Effector memory CD8-positive, alpha-beta T cell (primary cell): Measurements from ENCODE around the gene ZBTB9.

Source experiments
- ATAC-seq: fragments of 150-1000 bp; cut with Tn5 transposase; replicated peaks from 2 replicates; pipeline ENCODE4 v1.10.0; 2021; ENCODE audit warnings: mild to moderate bottlenecking, moderate library complexity
- DNase-seq, 3 experiments: peaks; one replicate each; pipeline ENCODE4 v3.0.0; 2021
- H3K27ac Mint-ChIP-seq, 2 donors: one replicate each; pipeline ENCODE4 v1.8.0; 2022; ENCODE audit warnings: mild to moderate bottlenecking in 2 of 2, mixed read lengths in 2 of 2, moderate library complexity in 2 of 2
- H3K27me3 Mint-ChIP-seq, 2 donors: one replicate each; pipeline ENCODE4 v1.8.0; 2022; ENCODE audit warnings: mixed read lengths in 2 of 2
- H3K36me3 Mint-ChIP-seq: one replicate; pipeline ENCODE4 v1.8.0; 2022; ENCODE audit warnings: mild to moderate bottlenecking, moderate library complexity, mixed read lengths; ENCODE audit not compliant: insufficient read depth
- H3K4me1 Mint-ChIP-seq, 2 donors: one replicate each; pipeline ENCODE4 v1.8.0; 2022; ENCODE audit warnings: low read depth in 2 of 2, mixed read lengths in 2 of 2
- H3K4me3 Mint-ChIP-seq, 2 donors: one replicate each; pipeline ENCODE4 v1.8.0; 2022; ENCODE audit warnings: mild to moderate bottlenecking in 2 of 2, mixed read lengths in 2 of 2, moderate library complexity in 2 of 2
- H3K9me3 Mint-ChIP-seq, 2 donors: one replicate each; pipeline ENCODE4 v1.8.0; 2022; ENCODE audit warnings: mixed read lengths in 2 of 2
- total RNA-seq, 9 experiments: gene quantifications; one replicate each; lab custom pipeline; 2026; lab: John Stamatoyannopoulos, UW

Gene ZBTB9, protein sequence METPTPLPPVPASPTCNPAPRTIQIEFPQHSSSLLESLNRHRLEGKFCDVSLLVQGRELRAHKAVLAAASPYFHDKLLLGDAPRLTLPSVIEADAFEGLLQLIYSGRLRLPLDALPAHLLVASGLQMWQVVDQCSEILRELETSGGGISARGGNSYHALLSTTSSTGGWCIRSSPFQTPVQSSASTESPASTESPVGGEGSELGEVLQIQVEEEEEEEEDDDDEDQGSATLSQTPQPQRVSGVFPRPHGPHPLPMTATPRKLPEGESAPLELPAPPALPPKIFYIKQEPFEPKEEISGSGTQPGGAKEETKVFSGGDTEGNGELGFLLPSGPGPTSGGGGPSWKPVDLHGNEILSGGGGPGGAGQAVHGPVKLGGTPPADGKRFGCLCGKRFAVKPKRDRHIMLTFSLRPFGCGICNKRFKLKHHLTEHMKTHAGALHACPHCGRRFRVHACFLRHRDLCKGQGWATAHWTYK
- total RNA-seq, result 6.7 to 38.6 (median 20.5) reads per million in 9 experiments

DNA sequence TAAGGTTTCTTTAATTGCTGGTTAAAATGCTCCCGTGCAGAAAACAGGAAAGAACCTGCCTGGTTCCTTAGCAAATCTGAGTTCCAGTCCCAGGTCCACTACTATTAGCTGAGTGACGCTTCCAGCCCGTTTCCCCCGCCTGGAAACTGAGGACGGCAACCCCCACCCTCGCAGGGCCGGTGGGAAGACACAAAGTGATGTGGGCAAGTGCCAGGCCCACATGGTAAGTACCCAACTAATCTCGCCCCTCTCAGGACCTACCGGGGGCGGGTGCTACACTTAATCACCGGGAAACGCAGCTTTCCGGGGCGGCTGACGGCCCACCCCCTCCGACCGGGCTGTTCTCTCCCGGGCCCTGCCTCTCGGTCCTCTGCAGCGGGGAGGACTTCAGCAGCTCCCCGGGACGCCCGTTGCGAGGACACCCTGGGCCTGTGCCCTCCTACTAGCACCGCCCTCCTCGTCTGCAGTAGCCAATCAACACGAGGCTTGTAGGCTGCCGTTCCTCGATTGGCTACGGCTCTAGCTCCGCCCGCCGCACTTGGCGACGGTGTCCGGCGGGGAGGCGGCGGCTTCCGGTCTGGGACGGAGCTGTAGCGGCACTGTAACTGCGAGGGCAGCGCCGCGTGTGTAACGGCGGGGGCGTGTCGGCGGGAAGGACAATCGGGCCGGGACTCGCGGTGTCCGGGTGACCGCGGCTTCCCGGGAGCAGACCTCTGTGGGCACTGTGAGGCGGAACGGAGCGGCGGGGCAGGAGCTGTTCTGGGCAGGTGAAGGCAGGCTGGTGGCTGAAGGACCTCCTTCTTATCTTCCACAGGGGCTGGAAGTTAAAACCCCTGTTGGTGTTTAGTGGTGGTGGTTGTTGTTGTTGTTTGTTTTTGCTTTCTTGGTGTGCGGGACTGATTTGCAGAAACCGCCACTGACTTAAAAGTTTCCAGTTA is at the start of gene ZBTB9:
ZBTB9 (plus strand) TSS at position 568 of the 938 bp plus-strand sequence. CDS start 525 bp downstream, outside the sequence.
- Mint-ChIP-seq H3K27me3 (no peaks in the 10 kb centered on the region), H3K4me1 (peaks cover 23 to 41% of the 10 kb centered on the region in 2 donors), H3K27ac (peak within 1 kb of the TSS; percentile 93 to 95), H3K36me3 (peaks cover 32% of the 10 kb centered on the region), H3K4me3 (peak within 1 kb of the TSS; percentile 96), H3K9me3 (no peaks in the 10 kb centered on the region)
- DNase-seq (peak; percentile 92 to 94 (median 92)), ATAC-seq (peak; percentile 98)

DNA sequence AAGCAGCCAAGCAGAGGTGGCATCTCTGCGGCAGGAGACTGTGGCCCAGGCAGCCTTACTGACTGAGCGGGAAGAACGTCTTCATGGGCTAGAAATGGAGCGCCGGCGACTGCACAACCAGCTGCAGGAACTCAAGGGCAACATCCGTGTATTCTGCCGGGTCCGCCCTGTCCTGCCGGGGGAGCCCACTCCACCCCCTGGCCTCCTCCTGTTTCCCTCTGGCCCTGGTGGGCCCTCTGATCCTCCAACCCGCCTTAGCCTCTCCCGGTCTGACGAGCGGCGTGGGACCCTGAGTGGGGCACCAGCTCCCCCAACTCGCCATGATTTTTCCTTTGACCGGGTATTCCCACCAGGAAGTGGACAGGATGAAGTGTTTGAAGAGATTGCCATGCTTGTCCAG is 49.5 kb upstream of the ZBTB9 start:
- H3K27ac Mint-ChIP-seq, result peak overlapping the region in 1 of 2 donors; percentile 38
- ATAC-seq (no peak), DNase-seq (no peak)
- no peak overlapping the region for H3K4me3 Mint-ChIP-seq
- H3K36me3 Mint-ChIP-seq, result peaks cover 2% of the 10 kb centered on the region
- peaks cover 13 to 29% of the 10 kb centered on the region in 2 donors for H3K4me1 Mint-ChIP-seq
- H3K27me3 Mint-ChIP-seq, result no peaks in the 10 kb centered on the region
- no peaks in the 10 kb centered on the region for H3K9me3 Mint-ChIP-seq

DNA sequence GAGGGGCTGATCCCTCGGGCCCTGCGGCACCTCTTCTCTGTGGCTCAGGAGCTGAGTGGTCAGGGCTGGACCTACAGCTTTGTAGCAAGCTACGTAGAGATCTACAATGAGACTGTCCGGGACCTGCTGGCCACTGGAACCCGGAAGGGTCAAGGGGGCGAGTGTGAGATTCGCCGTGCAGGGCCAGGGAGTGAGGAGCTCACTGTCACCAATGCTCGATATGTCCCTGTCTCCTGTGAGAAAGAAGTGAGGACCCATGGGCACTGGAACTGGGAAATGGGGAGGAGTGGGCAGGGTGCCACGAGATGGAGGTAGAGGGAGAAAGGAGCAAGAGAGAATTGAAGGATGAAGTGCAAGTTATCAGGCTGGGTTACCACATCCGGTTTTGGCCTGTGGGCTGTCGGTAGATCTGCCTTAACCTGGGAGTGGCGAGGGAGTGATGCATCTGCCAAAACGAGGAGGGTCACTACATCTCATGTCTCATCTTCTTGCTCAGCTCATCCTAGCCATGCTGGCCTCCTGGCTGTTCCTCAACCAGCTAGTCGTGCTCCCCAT is 48.9 kb upstream of the ZBTB9 start:
- peak overlapping the region; percentile 38 to 64 for H3K27ac Mint-ChIP-seq

DNA sequence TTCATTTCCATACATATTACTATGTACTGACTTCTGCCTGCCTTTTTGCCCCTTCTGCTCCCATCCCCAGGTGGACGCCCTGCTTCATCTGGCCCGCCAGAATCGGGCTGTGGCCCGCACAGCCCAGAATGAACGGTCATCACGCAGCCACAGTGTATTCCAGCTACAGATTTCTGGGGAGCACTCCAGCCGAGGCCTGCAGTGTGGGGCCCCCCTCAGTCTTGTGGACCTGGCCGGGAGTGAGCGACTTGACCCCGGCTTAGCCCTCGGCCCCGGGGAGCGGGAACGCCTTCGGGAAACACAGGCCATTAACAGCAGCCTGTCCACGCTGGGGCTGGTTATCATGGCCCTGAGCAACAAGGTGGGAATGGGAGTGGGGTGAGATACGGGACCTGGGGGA is 48.2 kb upstream of the ZBTB9 start:
- no peak for DNase-seq
- Mint-ChIP-seq H3K9me3 (no peaks in the 10 kb centered on the region), H3K36me3 (peaks cover 12% of the 10 kb centered on the region), H3K27me3 (no peaks in the 10 kb centered on the region), H3K27ac (peak overlapping the region; percentile 38 to 64), H3K4me1 (peaks cover 16 to 31% of the 10 kb centered on the region in 2 donors), H3K4me3 (no peak overlapping the region)
- ATAC-seq, result no peak

More for the DNA sequence above, 48.9 kb upstream of the ZBTB9 start:
- Mint-ChIP-seq H3K4me1 (peaks cover 16 to 31% of the 10 kb centered on the region in 2 donors), H3K9me3 (no peaks in the 10 kb centered on the region), H3K27me3 (no peaks in the 10 kb centered on the region), H3K4me3 (peak overlapping the region; percentile 57 to 59), H3K36me3 (peaks cover 8% of the 10 kb centered on the region)
- ATAC-seq (no peak), DNase-seq (no peak)

DNA sequence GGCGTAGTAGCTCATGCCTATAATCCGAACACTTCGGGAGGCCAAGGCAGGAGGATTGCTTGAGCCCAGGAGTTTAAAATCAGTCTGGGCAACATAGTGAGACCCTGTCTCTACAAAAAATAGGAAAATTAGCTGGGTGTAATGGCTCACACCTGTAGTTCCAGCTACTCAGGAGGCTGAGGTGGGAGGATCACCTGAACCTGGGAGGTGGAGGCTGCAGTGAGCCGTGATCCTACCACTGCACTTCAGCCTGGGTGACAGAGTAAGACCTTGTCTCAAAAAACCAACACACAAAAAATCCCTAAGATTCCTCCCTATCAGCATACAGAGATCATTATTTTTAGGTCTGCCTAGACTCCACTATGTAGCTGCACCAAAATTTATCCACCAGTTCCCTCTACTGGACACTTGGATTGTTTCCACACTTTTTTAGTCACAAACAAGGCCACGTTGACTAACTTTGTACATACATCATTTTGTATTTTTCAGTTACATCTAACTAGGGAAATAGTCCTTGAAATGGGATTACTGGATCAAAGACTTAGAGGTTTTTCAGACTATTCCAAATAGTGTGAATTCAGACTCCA is 47.2 kb upstream of the ZBTB9 start:
- Mint-ChIP-seq H3K9me3 (no peaks in the 10 kb centered on the region), H3K4me1 (peaks cover 23 to 37% of the 10 kb centered on the region in 2 donors), H3K4me3 (no peak overlapping the region), H3K27me3 (no peaks in the 10 kb centered on the region), H3K27ac (no peak overlapping the region), H3K36me3 (peaks cover 21% of the 10 kb centered on the region)
- DNase-seq (no peak), ATAC-seq (no peak)

DNA sequence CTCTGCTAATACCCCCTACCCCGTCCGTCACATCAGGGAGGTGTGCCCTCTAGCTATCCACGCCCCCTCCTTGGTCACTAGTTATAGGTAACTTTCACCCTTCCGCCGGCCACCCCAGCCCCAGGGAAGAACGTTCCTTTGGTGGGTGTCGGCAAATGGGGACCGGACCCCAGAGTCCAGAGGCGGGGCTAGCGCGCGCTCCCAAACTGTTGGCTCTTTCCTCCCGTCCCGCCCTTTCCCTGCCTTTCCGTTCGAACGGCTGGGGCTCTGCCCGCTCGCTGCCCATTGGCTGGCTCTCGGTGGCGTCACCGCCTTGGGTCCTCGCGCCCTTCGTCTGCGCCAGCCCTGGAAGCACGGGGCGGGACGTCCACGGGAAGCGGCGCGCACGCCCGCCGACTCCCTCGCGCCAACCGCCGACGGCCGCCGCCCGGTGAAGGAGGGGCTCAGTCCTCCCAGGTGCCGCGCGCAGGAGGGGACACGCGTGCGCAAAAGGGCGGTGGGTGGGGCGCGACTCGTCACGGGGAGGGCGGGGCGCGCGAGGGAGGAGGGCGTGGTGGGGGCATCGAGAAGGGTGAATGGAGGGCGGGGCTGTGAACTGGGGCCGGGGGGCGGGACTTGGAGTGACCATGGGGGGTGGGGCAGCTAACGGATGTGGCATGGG is 44.2 kb upstream of the ZBTB9 start:
- Mint-ChIP-seq H3K4me1 (peaks cover 45 to 55% of the 10 kb centered on the region in 2 donors), H3K36me3 (peaks cover 51% of the 10 kb centered on the region), H3K4me3 (peak overlapping the region; percentile 85 to 89), H3K9me3 (no peaks in the 10 kb centered on the region), H3K27ac (peak overlapping the region; percentile 97 to 100), H3K27me3 (no peaks in the 10 kb centered on the region)
- peak; percentile 92 to 96 (median 95) for DNase-seq
- ATAC-seq, result peak; percentile 74

DNA sequence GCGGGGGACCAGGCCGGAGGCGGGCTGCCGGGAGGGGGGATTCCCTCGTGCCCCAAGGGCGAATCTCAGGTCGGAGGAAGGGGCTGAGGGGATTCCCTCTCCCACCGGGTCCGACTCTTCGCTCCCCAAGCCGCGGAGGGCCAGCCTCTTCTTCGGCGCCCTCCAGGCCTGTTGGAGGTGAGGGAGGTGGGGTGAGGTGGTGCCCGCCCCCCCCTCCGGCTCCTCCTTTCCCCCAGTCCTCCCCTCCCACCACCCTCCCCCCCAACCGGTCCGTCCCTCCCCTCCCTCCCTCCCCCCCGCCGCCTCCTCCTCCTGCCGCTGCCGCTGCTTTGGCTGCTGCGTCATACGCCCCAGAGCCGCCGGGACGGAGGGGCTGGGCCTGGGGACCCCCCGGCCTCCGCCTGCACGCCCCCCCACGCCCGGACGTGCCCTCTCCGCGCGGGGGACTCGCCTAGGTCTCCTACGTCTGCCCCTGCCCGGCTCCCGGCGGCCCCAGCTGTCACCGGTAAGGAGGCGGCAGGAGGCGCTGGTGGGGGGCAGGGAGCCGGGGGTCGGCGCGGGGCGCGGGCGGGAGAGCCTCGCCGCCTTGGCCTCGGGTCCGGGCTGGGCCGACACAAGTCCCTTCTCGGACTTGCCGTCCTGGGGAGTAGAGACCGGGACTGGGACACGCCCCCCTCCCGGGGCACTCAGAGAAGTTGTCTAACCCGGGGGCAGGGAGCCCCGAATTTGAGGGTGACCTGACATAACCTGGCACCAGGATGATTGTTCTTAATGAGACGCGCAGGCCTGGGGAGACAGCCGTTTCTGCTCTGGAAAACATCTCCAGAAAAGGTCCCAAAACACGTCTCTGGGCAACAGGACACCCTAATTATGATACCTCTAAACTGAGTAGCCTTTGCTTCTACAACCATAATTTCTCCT is 43.4 kb upstream of the ZBTB9 start, which contains the start of gene PHF1:
PHF1 (plus strand) TSS at position 304 of the 921 bp plus-strand sequence. CDS start 1,250 bp downstream, outside the sequence.
- peak; percentile 78 to 90 (median 88) for DNase-seq

DNA sequence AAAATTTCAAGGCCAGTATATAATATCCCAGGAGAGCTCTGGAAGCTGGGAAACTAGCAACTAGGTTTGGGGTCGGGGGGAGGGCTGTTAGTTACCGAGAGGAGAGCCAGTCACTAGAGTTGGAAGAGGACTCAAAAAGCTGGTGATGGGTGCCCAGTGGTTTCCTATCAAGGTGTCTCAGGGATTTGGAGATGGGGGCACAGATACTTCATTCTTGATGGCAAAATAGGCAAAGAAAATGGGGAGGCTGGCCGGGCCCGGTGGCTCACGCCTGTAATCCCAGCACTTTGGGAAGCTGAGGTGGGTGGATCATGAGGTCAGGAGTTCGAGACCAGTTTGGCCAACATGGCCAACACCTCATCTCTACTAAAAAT is 42.8 kb upstream of the ZBTB9 start:
- Mint-ChIP-seq H3K36me3 (peaks cover 65% of the 10 kb centered on the region), H3K4me3 (peak overlapping the region; percentile 85 to 89), H3K27me3 (no peaks in the 10 kb centered on the region), H3K9me3 (no peaks in the 10 kb centered on the region), H3K27ac (peak overlapping the region; percentile 97 to 100), H3K4me1 (peaks cover 52 to 59% of the 10 kb centered on the region in 2 donors)
- DNase-seq (no peak), ATAC-seq (no peak)

More for the DNA sequence above, 43.4 kb upstream of the ZBTB9 start, which contains the start of gene PHF1:
- H3K9me3 Mint-ChIP-seq, result no peaks in the 10 kb centered on the region
- no peaks in the 10 kb centered on the region for H3K27me3 Mint-ChIP-seq
- peak; percentile 69 for ATAC-seq
- peak within 1 kb of the TSS; percentile 85 to 89 for H3K4me3 Mint-ChIP-seq
- H3K27ac Mint-ChIP-seq, result peak within 1 kb of the TSS; percentile 97 to 100
- H3K4me1 Mint-ChIP-seq, result peaks cover 47 to 55% of the 10 kb centered on the region in 2 donors
- peaks cover 59% of the 10 kb centered on the region for H3K36me3 Mint-ChIP-seq

DNA sequence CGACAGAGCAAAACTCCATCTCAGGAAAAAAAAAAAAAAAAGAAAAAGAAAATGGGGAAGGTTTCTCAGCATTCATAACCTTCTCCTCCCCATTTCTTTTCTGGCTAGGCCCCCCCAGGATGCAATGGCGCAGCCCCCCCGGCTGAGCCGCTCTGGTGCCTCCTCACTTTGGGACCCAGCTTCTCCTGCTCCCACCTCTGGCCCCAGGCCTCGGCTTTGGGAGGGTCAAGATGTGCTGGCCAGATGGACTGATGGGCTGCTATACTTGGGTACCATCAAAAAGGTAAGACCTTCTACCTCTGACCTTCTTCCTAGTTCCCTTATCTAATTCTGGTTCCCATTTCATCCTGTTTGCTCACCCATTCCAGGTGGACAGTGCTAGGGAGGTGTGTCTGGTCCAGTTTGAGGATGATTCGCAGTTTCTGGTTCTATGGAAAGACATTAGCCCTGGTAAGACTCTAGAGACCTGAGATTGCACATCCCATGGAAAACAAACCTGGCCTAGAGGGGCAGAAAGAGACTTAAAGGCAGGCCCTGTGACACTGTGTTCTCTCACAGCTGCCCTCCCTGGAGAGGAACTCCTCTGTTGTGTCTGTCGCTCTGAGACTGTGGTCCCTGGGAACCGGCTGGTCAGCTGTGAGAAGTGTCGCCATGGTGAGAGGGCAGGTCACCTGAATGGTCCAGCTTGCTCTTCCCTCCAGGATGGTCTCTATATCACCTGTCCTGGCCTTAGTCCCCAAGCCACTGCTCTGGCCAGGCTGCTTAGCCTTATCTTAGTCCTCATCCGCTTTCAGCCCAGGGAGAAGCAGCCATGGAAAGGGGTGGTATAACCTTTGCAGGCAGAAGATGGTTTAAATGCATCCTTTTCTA is 42.0 kb upstream of the ZBTB9 start:
- Mint-ChIP-seq H3K36me3 (peaks cover 73% of the 10 kb centered on the region), H3K4me3 (peak overlapping the region; percentile 85 to 89), H3K4me1 (peaks cover 59 to 67% of the 10 kb centered on the region in 2 donors), H3K9me3 (no peaks in the 10 kb centered on the region), H3K27ac (peak overlapping the region; percentile 97 to 100), H3K27me3 (no peaks in the 10 kb centered on the region)
- no peak for ATAC-seq
- no peak for DNase-seq

DNA sequence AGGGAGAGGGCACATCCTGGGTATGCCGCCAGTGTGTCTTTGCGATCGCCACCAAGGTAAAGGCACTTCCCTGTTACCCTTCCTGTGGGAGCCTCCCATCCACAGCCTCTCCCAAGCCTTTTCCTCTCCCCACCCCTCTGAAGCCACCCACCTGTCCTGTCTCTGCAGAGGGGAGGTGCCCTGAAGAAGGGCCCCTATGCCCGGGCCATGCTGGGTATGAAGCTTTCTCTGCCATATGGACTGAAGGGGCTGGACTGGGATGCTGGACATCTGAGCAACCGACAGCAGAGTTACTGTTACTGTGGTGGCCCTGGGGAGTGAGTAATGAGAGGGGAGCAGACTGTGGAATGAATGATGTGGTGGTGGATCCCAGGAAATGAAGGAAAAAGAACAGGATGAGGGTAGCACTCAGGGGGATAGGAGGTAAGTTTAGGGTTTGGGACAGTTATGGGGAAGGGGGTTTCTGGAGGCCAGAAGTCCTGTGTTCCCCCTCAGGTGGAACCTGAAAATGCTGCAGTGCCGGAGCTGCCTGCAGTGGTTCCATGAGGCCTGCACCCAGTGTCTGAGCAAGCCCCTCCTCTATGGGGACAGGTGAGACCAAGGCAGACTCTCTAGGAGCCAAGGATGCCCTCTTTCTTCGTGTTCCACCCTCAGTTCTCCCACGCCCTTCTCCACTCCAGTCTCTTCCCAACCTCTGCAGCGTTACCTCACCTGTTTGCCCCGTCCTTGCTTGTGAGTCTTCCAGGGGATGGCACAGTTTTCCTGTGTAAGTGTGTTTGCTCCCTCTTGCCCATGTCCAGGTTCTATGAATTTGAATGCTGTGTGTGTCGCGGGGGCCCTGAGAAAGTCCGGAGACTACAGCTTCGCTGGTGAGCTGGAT is 40.9 kb upstream of the ZBTB9 start:
- Mint-ChIP-seq H3K27ac (peak overlapping the region; percentile 65 to 100), H3K36me3 (peaks cover 82% of the 10 kb centered on the region)

More for the DNA sequence above, 40.9 kb upstream of the ZBTB9 start:
- H3K27me3 Mint-ChIP-seq, result no peaks in the 10 kb centered on the region
- H3K4me1 Mint-ChIP-seq, result peaks cover 66 to 74% of the 10 kb centered on the region in 2 donors
- ATAC-seq (no peak), DNase-seq (no peak)
- peak overlapping the region; percentile 85 to 97 for H3K4me3 Mint-ChIP-seq
- H3K9me3 Mint-ChIP-seq, result no peaks in the 10 kb centered on the region
